COLO668 (cell line): ENCODE measurements around the gene CHMP1A.

ENCODE experiments used
- DNase-seq: peaks from one replicate; lab custom pipeline; 2025; ENCODE audit not compliant: unreplicated experiment; lab: John Stamatoyannopoulos, UW

CHMP1A gene

DNA sequence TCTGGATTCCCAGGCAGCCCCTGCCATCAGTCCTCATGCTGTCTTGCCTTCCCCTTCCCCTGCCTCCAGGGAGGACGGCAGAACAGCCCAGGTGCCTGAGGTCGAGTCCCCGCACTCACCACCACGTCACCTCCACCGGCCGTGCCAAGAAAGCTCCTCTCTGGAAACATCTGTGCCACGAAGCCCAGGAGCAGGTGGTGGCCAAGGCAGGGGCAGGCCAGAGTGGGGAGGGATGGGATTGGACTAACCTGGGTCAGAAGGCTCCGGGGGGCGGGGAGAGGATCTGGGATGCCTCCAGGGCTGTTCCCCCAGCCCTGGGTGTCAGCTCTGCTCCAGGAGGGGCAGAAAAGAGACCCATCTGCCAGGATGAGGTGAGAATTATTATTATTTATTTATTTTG lies 51.5 kb downstream of the CHMP1A start:
- DNase-seq: no peak

GRCh38 chr16:89605186-89605970 lies 52.1 kb downstream of the CHMP1A start:
- no peak for DNase-seq

- DNase-seq: no peak
These were observed 52.7 kb downstream of the CHMP1A start for GRCh38 chr16:89604764-89605163.

GRCh38 chr16:89602952-89603590 lies 54.4 kb downstream of the CHMP1A start:
- no peak for DNase-seq

- DNase-seq: peak; percentile 36
These were observed 55.1 kb downstream of the CHMP1A start for GRCh38 chr16:89602273-89602951.

DNA sequence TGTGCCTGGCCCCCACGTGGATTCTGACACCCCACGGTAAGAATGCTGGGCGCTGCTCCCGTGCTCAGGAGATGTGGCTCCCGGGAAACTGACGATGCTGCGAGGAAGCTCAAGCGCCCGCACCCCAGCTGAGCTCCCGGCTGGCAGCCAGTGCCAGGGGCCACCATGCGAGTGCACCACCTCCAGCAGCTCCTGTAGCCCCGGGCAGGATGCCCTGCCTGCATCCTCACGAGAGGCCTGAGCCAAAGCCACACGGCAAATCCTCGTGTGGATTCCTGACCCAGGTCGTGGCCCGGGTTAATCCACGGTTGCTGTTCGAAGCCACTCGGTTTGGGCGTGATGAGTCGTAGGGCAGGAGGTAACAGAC lies 55.6 kb downstream of the CHMP1A start:
- no peak for DNase-seq

GRCh38 chr16:89600956-89601355 lies 56.6 kb downstream of the CHMP1A start:
- no peak for DNase-seq

GRCh38 chr16:89600427-89600826 lies 57.1 kb downstream of the CHMP1A start:
- no peak for DNase-seq

DNA sequence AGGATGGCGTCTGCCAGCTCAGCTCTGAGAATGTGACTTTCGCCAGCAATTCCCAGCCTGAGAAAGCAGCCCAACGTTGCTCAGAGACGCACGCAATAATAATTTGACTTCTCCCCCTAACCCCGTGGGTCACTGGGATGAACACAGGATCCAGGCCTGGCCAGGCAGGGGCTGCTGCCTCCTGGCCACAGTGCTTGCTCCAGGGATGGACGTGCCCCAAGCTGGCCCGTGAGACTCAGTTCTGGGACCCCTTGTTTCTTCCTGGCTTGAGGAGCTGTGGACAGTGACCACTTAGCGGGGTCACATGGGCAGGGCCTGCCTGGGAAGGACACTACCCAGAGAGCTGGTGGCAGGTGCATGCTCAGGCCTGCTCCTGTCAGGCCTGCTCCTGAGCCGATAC lies 57.6 kb downstream of the CHMP1A start:
- DNase-seq: no peak

GRCh38 chr16:89599451-89599858 lies 58.1 kb downstream of the CHMP1A start:
- DNase-seq: peak; percentile 60

- peak; percentile 13 for DNase-seq
These were observed 59.3 kb downstream of the CHMP1A start for GRCh38 chr16:89598199-89598598.

GRCh38 chr16:89596957-89597649 lies 60.4 kb downstream of the CHMP1A start:
- DNase-seq: no peak

- DNase-seq: no peak
These were observed 61.3 kb downstream of the CHMP1A start for GRCh38 chr16:89596061-89596689.

DNA sequence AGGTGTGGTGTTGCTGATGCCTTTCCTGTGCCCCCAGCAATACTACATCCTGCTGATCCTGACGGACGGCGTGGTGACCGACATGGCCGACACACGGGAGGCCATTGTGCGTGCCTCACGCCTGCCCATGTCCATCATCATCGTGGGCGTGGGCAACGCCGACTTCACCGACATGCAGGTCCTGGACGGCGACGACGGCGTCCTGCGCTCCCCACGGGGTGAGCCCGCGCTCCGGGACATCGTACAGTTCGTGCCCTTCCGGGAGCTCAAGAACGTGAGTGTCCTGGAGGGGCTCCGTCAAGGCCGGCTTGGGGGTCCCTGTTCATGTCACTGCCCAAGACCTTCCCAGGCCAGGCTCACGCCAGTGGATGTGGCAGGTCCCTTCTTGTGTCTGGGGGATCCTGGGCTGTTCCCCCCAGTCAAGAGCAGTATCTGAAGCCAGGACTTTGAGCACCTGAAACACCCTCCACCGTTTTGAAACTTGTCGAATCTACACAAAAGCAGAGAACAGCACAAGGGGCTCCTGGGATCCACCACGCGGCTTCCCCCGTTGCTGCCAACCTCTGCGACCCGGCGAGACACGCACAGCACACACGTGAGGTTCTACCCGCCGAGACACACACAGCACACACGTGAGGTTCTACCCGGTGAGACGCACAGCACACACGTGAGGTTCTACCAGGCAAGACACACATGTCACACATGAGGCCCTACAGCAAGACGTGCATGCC lies 62.0 kb downstream of the CHMP1A start:
- DNase-seq: no peak
